HG02973 (cell line): Measurements from ENCODE around the gene MYOZ3.

Experiments
- ATAC-seq: cut with Tn5 transposase; IDR thresholded peaks from one replicate; pipeline ENCODE4 v1.9.1; 2021; ENCODE audit warnings: moderate library complexity; ENCODE audit not compliant: unreplicated experiment

Gene MYOZ3

DNA sequence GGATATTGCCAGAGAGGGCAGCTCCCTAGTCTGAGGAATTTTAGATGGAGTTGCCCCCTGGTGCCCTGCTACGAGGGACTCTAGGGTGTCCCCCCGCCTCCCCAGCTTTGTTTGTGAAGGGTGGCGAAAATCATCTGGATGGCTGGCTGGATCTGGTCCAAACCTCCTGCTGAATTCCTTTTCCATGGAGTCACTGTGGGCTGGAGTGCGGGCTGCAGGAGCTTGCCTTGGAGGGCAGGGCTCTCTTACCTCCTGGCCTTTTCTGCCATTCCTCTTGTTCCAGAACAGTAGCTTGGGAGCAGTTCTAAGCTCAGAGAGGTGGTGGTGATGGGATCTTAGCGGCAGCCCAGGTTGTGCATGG, 18.5 kb upstream of the MYOZ3 start:
- ATAC-seq = no peak

DNA sequence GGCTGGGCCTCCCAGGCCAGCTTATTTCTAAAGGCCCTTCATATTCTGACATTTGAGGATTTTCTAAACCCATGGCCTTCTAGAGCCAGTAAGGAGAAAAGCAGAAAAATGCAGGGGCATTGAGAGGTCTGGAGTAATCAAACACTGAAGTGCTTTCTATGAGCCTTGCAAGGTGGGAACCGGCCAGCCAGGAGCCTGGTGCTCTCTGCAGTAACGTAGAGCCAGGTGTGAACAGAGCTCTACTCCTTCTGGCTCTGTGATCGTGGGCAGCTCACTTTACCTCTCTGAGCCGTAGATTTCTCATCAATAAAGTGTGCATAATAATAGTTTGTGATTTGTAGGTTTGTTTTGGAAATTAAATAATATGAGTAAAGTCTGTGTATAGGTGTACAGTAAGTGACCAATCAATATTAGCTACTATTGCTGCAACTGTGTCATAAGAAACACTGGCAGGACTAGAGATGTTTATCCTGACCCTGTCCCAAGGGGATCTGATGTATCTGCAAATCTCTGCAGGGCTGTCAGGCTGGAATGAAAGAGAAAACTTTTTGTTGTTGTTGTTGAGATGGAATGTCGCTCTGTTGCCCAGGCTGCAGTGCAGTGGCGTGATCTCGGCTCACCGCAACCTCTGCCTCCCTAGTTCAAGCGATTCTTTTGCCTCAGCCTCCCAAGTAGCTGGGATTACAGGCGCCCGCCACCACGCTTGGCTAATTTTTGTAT, 17.9 kb upstream of the MYOZ3 start:
- ATAC-seq = no peak

DNA sequence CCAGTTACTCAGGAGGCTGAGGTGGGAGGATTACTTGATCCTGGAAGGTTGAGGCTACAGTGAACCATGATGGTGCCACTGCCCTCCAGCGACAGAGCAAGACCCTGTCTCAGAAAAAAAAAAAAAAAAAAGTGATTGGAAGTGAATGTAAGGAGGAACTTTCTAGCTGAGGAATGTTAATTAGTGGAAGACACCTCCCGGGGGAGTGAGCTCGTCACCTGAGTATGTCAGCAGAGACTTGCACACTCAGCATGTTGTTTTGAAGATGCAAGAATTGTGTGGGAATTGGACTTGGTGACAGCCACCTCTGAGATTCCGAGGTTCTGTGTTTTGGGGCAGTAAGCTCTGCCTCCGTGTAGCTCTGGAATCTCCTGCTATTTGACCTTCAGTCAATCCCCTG, 17.0 kb upstream of the MYOZ3 start:
- ATAC-seq = no peak

DNA sequence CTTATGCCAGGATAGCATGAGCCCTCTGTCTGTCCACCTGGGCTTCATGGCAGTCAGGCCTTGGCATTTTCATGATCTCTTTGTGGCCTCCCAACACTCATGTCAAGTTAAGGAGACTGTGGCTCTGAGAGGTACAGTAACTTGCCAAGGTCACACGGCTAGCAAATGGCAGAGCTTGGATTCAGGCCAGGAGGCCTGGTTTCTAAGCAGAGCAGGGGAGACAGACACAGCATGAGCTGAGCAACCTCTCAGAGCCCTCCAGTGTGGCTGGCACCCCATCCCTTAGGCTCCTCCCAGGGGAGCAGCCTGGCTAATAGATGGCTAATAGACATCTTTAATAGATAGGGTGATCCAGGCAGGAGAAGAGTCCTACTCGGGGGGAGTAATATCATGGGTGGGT, 16.5 kb upstream of the MYOZ3 start:
- ATAC-seq = no peak

DNA sequence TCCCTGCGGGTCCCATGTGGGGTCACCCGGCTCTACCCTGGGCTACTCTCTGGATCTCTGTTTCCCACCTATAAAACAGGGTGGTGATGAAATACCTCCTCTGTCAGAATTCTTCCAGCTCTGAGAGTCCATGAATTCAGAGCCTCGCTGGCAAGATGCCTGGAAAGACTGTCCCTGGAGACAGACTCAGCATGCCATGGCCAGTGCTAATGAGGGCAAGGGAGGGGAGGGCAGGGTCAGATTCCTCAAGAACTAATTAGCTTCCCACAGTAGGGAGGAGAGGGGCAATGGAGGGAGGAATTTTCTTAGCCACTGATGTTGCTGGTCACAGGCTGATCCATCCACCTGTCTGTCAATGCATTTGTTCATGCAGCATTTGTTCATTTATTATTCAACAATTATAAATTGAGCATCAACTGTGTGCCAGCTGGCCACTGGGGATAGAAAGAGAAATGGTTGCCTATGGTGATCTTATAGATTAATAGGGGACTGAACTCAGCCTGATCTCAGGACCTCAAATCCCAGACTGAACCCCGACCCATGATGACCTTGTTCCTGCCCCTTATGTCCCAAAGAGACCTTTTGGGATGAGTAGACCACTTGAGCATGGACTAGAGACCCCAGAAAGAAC, 15.9 kb upstream of the MYOZ3 start:
- no peak for ATAC-seq

DNA sequence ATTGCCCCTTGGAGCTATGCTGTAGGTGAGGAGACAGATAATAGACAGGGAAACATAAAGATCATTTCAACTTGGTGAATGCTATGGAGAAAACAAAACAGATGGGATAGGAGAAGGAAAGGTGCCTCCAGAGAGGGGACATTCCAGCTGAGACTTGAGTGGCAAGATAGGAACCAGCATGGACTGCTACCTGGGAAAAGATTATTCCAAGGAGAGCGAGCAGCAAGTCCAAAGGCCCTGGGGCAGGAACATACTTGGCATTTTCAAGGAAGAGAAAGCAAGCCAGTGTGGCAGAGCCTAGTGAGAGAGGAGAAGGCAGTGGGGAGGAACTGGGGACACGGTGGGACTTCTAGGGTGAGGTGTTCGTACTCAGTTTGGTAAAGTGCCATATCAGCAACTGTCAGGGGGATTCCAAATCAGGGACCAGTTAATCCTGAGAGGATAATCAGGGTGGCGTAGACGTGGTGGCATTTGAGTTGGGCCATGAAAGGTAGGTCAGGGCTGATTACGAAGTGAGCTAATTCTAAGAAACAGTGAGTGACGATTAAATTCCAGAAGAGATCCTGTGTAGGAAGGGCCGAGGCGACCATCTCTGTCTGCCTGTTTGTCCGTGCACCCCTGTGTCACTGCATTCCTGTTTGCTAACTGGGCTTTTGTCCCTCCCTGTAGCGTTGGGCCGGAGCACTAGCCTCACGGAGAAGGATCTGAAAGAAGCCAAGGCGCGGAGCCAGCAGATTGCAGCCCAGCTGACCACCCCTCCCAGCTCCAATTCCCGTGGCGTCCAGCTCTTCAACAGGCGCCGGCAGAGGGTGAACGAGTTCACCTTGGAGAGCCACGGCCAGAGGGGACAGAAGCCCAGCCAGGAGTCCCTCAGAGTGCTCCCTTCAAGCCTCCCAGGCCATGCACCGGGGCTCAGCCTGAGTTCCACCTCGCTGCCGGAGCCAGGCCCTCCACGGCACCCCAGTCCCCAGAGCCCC, 13.5 kb upstream of the MYOZ3 start:
- no peak for ATAC-seq

DNA sequence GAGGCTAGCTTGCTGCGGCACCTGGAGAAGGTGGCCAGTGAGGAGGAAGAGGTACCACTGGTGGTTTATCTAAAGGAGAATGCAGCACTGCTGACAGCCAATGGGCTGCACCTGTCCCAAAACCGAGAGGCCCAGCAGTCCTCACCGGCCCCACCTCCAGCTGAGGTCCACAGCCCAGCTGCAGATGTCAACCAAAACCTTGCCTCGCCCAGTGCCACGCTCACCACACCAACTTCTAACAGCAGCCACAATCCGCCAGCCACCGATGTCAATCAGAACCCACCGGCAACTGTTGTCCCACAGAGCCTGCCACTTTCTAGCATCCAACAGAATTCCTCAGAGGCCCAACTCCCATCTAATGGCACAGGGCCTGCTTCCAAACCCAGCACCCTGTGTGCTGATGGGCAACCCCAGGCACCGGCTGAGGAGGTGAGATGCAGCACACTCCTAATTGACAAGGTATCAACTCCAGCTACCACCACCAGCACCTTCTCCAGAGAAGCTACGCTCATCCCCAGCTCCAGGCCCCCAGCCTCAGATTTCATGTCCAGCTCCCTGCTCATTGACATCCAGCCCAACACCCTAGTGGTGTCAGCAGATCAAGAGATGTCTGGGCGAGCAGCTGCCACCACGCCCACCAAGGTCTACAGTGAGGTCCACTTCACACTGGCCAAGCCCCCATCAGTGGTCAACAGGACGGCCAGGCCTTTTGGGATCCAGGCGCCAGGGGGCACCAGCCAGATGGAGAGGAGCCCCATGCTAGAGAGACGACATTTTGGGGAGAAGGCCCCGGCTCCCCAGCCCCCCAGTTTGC, 12.6 kb upstream of the MYOZ3 start:
- ATAC-seq = no peak

DNA sequence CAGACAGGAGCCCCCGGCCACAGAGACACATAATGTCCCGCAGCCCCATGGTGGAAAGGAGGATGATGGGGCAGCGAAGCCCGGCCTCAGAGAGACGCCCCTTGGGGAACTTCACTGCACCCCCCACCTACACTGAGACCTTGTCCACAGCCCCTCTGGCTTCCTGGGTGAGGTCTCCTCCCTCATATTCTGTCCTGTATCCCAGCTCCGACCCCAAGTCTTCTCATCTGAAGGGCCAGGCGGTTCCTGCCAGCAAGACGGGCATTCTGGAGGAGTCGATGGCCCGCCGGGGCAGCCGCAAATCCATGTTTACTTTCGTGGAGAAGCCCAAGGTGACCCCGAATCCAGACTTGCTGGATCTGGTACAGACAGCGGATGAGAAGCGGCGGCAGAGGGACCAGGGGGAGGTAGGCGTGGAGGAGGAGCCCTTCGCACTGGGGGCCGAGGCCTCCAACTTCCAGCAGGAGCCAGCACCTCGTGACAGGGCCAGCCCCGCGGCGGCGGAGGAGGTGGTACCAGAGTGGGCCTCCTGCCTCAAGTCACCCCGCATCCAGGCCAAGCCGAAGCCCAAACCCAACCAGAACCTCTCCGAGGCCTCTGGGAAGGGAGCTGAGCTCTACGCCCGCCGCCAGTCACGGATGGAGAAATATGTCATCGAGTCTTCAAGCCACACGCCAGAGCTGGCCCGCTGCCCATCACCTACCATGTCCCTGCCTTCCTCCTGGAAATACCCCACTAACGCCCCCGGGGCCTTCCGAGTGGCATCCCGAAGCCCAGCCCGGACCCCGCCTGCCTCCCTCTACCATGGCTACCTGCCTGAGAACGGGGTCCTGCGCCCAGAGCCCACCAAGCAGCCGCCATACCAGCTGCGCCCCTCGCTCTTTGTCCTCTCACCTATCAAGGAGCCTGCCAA, 11.7 kb upstream of the MYOZ3 start:
- ATAC-seq = no peak

DNA sequence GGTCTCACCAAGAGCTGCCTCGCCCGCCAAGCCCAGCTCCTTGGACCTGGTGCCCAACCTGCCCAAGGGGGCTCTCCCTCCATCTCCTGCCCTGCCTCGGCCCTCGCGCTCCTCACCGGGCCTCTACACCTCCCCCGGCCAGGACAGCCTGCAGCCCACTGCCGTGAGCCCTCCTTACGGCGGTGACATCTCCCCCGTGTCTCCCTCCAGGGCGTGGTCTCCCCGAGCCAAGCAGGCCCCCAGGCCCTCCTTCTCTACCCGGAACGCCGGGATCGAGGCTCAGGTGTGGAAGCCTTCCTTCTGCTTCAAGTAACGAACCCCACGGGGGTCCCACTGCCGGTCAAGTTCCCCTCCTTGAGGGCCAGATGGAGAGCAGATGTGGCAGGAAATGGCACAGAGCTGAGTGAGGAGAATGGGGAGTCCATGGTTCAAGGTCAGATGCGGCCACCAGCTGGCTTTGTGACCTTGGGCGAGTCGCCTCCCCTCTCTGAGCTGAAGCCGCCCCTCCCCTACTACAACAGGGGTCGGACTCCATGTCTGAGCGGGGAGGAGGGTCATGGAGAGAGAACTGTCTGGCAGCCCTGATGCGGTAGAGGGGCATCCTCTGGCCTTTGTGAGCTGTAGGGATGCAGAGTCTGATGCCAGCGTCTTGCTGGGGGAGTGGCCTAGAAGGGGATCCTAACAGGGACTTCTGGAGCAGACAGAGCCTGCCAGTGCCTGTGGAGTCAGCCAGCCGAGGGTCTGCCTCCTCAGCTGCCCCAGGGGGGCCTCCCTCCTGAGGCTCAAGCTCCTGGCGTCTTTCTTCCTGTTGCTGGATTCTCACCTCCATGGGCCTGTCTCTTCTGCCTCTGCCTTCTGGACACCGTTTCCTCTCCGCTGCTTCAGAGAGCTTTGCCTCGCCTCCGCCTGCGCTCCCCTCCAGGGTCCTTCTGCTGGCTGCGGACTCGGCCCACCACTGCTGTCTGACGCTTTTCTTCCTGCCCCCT, 10.7 kb upstream of the MYOZ3 start:
- ATAC-seq = no peak

DNA sequence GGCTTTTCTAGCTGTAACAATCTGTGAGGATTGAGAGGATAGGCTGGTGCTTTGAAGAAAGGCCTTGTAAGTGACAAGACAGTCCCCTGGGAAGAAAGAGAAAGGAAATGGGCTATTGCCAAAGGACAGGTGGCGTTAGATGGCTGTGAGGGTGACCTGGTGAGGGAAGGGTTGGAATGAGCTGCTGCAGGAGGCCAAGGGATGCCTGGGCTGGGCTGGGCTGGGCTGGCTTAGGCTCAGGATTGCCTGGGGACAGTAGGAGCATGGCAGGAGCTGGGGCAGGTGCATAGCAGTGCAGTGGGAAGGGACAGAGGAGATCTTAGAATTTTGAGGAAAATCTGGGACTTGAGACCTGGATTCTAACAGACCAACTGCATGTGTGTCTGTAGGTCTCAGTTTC, 9.7 kb upstream of the MYOZ3 start:
- ATAC-seq = no peak

DNA sequence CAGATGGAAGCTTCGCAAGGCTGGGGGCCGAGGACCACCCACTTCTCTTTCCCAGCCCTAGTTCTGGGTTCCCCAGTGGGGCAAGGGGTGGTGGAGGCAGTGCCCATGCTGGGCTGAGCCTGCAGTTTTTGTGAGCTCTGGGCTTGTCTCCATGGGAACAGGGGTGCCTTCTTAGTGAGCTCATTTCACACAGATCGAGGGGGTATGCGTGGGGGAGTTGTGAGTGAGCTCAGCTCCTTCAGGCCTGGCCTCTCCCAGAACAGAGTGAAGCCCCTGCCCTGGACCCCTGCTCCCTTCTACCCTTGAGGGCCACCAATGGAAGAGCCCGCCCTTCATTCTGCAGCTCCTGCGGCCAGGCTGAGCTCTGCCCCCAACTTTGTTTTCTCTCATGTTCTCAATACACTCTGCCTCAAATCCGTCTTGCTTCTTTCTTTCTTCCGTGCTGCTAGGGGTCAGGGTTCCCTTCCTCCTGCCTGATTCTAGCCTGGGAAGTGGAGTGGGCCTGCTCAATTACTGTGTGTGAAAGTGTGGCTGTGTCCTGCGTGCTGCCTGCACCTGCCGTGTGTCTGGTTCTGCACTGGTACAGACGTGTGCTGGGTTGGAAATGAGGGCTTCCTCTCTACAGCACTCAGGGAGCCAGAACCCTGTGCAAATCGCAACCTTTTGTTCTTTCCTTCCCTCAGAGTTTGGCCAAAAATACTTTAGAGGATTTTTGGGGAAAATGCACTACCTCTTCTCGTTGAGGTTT, 9.0 kb upstream of the MYOZ3 start:
- no peak for ATAC-seq

DNA sequence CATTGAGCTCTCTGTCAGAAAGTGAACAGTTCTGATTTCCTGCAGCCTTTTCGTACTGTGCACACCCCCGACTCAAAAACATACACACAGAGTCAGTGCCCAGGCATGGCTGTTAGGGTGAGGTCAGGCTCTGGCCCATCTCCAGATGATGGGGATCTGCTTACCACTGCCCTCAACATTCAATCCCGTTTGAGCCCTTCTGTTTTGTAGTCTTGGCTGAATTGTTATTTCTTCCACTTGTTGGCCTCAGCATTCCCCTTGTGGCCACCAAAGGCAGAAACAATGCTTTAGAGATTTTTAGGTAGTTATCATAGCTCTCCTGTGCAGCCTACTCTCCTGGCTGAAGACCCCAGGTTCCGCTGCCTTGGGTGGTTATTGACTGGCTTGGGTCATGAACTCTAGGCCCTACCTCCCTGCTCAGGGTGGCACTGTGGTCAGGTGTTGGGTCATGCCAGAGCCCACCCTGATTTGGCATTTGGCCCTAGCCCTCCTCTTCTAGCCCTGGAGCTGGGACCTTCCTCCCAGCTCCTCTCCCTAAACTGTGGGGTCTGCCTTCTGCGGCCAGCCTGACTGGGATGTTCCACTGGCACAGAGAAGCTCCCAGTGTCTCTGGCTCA, 7.8 kb upstream of the MYOZ3 start:
- ATAC-seq = no peak

DNA sequence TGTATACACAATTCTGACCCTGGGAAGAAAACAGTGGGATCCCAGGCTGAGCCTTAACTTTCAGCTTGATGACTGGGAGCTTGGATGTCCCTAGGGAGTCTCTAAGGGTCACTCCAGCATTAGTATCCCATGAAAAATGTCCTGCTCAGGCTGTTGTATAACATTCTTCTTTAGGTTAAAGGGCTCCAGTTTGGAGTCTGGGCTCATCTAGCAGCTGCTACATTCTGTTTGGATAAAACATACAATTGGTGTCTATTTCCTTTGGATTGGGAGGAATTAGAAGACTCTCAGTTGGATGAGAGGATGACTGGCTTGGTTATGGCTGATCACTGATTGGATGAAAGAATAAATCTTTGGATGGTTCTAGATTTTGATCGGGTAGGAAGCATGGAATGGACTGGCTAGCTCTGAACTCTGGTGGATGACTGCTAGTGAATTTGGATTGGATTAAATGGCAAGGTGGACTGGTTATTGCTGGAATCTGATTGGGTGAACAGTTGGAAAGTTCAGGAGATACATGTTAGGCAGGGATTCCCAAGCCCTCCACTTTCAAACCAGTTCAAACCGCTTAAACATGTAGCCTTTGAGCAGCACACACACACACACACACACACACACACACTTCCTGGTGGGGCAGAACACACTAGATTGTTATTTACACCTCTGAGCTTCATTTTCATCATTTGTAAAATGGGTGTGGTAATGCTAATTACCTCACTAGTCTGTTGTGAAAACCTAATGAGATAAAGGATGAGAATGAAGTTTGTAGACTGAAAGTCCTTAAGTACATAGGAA, 7.1 kb upstream of the MYOZ3 start:
- no peak for ATAC-seq

DNA sequence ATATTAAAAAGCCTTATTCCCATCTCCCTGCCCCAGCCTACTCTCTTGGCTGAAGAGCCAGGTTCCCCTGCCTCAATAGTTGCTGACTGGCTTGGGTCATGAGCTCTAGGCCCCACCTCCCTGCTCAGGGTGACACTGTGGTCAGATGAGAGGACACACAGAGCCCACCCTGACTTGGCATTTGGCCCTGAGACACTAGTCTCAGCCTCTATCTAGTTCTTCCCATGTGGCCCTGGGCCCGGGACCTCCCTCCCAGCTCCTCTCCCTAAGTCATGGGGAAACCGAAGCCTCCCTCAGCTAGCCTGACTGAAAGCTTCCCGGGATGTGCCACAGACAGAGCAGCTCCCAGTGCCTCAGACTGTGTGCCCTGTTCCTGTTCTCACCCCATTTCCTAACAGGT, 5.8 kb upstream of the MYOZ3 start:
- no peak for ATAC-seq

DNA sequence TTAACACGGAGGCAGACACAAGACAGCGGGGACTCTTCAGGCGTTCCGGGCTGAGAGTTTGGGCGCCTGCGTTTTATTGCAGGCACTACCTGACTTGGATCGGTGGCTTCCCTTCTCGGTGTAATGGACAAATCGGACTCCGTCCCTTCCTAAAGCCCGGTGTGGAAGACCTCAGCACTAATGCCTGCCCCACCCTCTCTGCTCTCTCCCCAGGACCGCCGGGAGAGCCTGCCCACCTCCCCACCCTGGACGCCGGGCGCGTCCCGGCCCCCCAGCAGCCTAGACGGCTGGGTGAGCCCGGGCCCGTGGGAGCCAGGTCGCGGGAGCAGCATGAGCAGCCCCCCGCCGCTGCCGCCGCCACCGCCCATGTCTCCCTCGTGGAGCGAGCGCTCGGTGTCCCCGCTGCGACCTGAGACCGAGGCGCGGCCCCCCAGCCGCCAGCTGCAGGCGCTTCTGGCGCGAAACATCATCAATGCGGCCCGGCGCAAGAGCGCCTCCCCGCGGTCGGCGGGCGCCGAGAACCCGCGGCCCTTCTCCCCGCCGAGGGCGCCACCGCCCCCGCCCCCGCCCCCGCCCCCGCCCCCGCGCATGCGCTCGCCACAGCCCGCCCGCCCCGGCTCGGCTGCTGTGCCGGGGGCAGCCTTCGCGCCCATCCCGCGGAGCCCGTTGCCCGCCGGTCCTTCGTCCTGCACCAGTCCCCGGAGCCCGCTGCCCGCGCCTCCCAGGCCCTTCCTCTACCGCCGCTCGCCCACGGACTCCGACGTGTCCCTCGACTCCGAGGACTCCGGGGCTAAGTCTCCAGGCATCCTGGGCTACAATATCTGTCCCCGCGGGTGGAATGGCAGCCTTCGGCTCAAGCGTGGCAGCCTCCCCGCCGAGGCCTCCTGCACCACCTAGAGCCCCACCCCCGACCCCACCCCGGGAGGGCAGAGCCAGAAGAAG, 4.6 kb upstream of the MYOZ3 start:
- peak; percentile 70 for ATAC-seq

DNA sequence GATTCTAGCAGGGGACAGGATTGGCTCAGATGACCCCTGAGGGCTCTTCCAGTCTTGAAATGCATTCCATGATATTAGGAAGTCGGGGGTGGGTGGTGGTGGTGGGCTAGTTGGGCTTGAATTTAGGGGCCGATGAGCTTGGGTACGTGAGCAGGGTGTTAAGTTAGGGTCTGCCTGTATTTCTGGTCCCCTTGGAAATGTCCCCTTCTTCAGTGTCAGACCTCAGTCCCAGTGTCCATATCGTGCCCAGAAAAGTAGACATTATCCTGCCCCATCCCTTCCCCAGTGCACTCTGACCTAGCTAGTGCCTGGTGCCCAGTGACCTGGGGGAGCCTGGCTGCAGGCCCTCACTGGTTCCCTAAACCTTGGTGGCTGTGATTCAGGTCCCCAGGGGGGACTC, 2.9 kb upstream of the MYOZ3 start:
- no peak for ATAC-seq
